Peyer's patch (tissue), 4 donors: ENCODE data around the gene CHN2. TPM values are rescaled to one million over a fixed set of nuclear protein-coding genes. Genes with fewer than 3 reads are reported as not detected.

ENCODE experiments used
- DNase-seq, 3 donors: peaks; one replicate each; pipeline ENCODE4 v3.0.0-alpha.2; 2017 to 2019
- H3K27ac ChIP-seq, 4 donors: fragments of 200-600 bp; sonication (generic); one replicate each; pipeline ENCODE4 v1.5.1; 2016 to 2019
- H3K27me3 ChIP-seq, 2 donors: fragments of 200-600 bp; sonication (generic); one replicate each; pipeline ENCODE4 v1.5.1; 2019
- H3K36me3 ChIP-seq, 3 donors: fragments of 200-600 bp; sonication (generic); one replicate each; pipeline ENCODE4 v1.5.1; 2016 to 2019
- H3K4me1 ChIP-seq, 4 donors: fragments of 200-600 bp; sonication (generic); one replicate each; pipeline ENCODE4 v1.5.1; 2016 to 2019
- H3K4me3 ChIP-seq, 4 donors: fragments of 200-600 bp; sonication (generic); 1 replicate in 3 of 4; 2 replicates in 1 of 4; pipeline ENCODE4 v1.5.1; 2016 to 2019; ENCODE audit warnings: mild to moderate bottlenecking in 1 of 4
- H3K9me3 ChIP-seq, 4 donors: fragments of 200-600 bp; sonication (generic); one replicate each; pipeline ENCODE4 v1.5.1; 2016 to 2019; ENCODE audit warnings: mild to moderate bottlenecking in 1 of 4
- POLR2A ChIP-seq, 2 donors: fragments of 450-650 bp; IDR thresholded peaks; one replicate each; pipeline ENCODE4 v1.5.1; 2017; ENCODE audit warnings: antibody characterized with exemption in 2 of 2, mild to moderate bottlenecking in 2 of 2, moderate library complexity in 2 of 2
- total RNA-seq, 4 donors: library from RNA; depleted of rRNA; stranded (reverse); fragments of >200 nt; gene quantifications; one replicate each; pipeline ENCODE4 v1.1.0, GENCODE V29; 2016
- TF ChIP-seq, protein P1 (sequence below), 6 experiments: fragments of 450-650 bp in 4 of 6; fragments of 200-600 bp in 2 of 6; sonication (generic) in 1 of 6; IDR thresholded peaks; one replicate each; pipeline ENCODE4 v1.5.1; 2017 to 2019; ENCODE audit warnings: antibody characterized with exemption in 6 of 6, mild to moderate bottlenecking in 3 of 6, moderate library complexity in 1 of 6

CHN2 gene
- total RNA-seq, 4 donors from 2014 or later: 29.7 to 159 (median 120) TPM

DNA sequence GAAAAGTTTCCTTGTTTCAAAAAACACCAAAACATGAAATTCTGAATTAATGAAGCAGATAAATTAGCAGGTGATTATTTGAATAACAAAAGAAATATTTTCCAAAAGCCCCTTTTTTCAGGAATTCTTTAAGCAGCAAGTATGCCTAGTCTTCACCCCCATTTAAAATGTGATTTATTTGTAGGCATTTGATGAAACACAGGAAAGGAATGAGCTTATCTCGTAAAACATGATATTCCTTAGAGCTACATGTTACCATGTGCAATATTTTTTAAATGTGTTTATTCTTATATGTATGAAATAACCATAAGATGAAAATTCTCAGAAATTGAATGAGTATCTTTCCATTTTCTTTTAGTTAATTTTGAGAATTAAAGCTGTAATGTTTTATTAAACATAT, 106.1 kb downstream of the CHN2 start:
- H3K36me3 ChIP-seq: no peaks in the 10 kb centered on the region
- no peaks in the 10 kb centered on the region for H3K27me3 ChIP-seq
- no peak overlapping the region for H3K27ac ChIP-seq
- no peak for TF ChIP-seq POLR2A (IDR thresholded peaks at IDR 0.05)
- TF ChIP-seq, protein P1, sequence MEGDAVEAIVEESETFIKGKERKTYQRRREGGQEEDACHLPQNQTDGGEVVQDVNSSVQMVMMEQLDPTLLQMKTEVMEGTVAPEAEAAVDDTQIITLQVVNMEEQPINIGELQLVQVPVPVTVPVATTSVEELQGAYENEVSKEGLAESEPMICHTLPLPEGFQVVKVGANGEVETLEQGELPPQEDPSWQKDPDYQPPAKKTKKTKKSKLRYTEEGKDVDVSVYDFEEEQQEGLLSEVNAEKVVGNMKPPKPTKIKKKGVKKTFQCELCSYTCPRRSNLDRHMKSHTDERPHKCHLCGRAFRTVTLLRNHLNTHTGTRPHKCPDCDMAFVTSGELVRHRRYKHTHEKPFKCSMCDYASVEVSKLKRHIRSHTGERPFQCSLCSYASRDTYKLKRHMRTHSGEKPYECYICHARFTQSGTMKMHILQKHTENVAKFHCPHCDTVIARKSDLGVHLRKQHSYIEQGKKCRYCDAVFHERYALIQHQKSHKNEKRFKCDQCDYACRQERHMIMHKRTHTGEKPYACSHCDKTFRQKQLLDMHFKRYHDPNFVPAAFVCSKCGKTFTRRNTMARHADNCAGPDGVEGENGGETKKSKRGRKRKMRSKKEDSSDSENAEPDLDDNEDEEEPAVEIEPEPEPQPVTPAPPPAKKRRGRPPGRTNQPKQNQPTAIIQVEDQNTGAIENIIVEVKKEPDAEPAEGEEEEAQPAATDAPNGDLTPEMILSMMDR (IDR thresholded peaks at IDR 0.05): no peak
- no peak overlapping the region for H3K4me3 ChIP-seq
- no peak for DNase-seq
- H3K9me3 ChIP-seq: no peaks in the 10 kb centered on the region
- no peaks in the 10 kb centered on the region for H3K4me1 ChIP-seq

DNA sequence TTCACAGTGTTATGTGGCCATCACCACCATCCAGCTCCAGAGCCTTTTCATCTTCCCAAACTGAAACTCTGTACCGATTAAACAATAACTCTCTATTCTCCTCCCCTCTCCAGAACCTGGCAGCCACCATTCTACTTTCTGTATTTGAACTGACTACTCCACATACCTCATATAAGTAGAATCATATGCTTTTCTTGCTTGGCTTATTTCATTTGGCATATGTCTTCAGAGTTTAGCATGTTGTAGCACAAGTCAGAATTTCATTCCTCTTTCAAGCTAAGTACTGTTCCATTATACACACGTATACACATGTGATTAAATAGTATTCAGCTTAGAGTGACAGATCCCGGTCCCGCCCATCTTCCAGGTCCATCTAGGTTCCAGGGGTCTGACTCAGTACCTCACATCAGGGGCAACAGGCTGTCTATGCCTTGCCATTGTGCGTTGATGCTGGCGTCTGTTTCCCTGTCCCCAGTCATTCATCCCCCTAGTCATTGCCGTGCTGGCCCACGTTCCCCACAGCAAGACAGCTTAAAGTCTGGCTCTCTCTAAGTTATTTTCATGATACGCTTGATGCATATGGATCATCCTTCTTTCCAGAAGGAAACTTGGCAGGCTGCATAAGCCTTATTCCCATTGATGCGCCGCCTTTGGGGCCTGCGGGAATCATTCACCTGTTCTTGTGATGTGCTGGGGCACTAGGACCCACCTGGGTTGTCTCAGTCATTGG, 108.3 kb downstream of the CHN2 start:
- no peak overlapping the region for H3K27ac ChIP-seq
- H3K4me1 ChIP-seq: no peaks in the 10 kb centered on the region
- H3K9me3 ChIP-seq: no peaks in the 10 kb centered on the region
- TF ChIP-seq, protein P1 (IDR thresholded peaks at IDR 0.05): no peak
- no peak for TF ChIP-seq POLR2A (IDR thresholded peaks at IDR 0.05)
- H3K36me3 ChIP-seq: no peaks in the 10 kb centered on the region
- H3K4me3 ChIP-seq: no peak overlapping the region
- no peak for DNase-seq
- no peaks in the 10 kb centered on the region for H3K27me3 ChIP-seq

DNA sequence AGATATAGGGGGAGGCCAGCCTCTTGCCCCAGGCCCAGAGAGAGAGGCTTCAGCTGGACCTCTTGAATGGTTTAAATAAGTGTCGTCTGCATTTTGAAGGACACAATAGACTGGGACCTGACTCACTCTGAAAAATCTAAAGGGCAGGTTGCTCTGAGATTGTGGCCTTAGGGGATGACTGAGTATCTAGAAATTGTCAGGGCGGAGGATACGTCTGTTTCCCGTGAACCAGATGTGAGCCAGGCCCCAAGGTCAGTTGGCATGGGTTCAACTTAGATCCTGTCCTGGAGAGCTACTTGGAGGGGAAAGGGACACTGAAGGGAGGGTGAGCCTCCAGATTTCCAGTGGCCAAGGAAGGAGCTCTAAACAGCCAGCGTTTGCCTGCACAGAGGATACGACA, 110.2 kb downstream of the CHN2 start:
- H3K4me3 ChIP-seq: no peak overlapping the region
- no peaks in the 10 kb centered on the region for H3K4me1 ChIP-seq
- H3K36me3 ChIP-seq: no peaks in the 10 kb centered on the region
- no peak for DNase-seq
- H3K27me3 ChIP-seq: no peaks in the 10 kb centered on the region
- H3K9me3 ChIP-seq: no peaks in the 10 kb centered on the region
- no peak overlapping the region for H3K27ac ChIP-seq
- TF ChIP-seq, protein P1 (IDR thresholded peaks at IDR 0.05): no peak
- TF ChIP-seq POLR2A (IDR thresholded peaks at IDR 0.05): no peak

DNA sequence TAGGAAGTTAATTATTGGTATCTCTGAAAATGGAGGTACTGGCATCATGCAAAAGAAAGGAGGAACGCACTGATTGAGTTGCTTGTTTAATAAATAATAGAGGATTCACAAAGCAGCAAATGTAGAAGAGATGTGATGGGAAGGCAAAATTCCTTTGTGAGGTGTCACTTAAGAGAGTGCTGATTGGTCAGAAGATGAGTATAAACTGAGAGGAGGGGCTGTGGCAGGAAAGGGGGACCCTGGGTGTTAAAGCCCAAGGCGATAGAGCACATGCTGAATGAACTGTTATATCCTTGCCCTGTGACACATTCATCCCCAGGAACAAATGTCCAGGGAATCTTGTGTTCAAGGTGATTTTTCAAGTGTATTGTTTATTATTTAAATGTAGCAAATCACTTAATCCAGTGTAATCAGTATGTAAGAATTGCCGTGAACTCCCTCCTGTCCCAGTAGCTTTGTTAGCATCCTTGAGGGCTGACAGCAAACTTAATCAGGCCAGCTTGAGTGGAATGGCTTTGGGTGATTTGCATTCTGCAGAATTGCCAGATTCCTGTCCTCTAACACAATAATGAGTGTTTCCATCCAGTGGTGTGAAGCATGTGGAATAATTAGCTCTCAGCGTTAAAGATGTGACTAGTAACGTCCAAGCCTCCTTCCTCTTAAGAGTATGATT, 111.9 kb downstream of the CHN2 start:
- Histone ChIP-seq H3K4me1 (no peaks in the 10 kb centered on the region), H3K27ac (no peak overlapping the region), H3K36me3 (no peaks in the 10 kb centered on the region), H3K9me3 (no peaks in the 10 kb centered on the region), H3K4me3 (no peak overlapping the region), H3K27me3 (no peaks in the 10 kb centered on the region)
- DNase-seq: no peak
- TF ChIP-seq POLR2A (IDR thresholded peaks at IDR 0.05): no peak
- TF ChIP-seq, protein P1 (IDR thresholded peaks at IDR 0.05): no peak

DNA sequence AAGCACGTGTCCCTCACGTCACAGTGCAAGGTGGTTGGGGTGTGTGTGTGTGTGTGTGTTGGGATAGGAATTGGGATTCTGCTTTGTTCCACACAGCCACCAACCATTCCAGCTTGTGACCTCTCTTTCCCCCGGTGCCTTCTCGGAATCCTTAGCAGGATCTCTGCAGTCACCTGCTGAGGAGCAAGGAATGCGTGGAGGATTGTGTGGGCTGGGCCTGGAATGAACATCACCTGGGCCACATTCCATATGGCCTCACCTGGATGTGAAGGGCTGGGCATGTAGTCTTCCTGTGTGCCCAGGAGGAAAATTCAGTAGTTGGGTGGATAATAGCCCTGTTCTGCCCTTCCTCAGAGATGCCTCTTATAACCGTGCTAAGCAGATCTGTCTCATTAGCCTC, 113.8 kb downstream of the CHN2 start:
- H3K4me1 ChIP-seq: no peaks in the 10 kb centered on the region
- no peak overlapping the region for H3K4me3 ChIP-seq
- no peaks in the 10 kb centered on the region for H3K36me3 ChIP-seq
- H3K9me3 ChIP-seq: no peaks in the 10 kb centered on the region
- H3K27ac ChIP-seq: no peak overlapping the region
- H3K27me3 ChIP-seq: no peaks in the 10 kb centered on the region
- DNase-seq: no peak
- TF ChIP-seq, protein P1 (IDR thresholded peaks at IDR 0.05): no peak
- TF ChIP-seq POLR2A (IDR thresholded peaks at IDR 0.05): no peak
